HL-60 (cell line): ENCODE data around the gene LSAMP.

Experiments used
- POLR2AphosphoS5 ChIP-seq: IDR thresholded peaks from 2 replicates; pipeline ENCODE4 v1.6.1; 2012; ENCODE audit warnings: low read depth
- SPI1 ChIP-seq: IDR thresholded peaks from 2 replicates; pipeline ENCODE4 v1.6.1; 2012; ENCODE audit warnings: low read depth, mild to moderate bottlenecking, borderline replicate concordance
- TF ChIP-seq, protein P1 (sequence below): IDR thresholded peaks from one replicate; pipeline ENCODE4 v1.5.1; 2011; ENCODE audit warnings: low read length, control low read depth, inconsistent platforms; ENCODE audit not compliant: insufficient read depth

DNA sequence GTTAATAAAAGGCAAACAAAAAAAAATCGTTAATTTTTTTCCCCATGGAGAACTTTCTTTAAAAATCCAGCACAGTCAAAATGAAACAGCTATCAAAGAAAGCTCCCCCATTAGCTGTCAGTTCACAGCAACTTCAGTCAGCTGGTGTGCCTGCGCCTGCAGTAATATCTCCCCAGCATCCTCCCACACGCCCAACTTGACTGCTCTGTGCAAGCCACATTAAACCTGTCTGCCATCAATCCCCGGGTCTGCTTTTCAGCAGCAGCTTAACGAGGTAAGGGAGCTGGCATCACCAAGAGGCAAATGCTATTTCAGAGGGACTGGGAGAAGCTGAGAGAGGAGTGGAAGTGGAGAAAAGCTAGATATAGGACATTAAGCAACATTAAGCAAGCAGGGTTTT lies 484.5 kb downstream of the LSAMP start:
- TF ChIP-seq, protein P1, sequence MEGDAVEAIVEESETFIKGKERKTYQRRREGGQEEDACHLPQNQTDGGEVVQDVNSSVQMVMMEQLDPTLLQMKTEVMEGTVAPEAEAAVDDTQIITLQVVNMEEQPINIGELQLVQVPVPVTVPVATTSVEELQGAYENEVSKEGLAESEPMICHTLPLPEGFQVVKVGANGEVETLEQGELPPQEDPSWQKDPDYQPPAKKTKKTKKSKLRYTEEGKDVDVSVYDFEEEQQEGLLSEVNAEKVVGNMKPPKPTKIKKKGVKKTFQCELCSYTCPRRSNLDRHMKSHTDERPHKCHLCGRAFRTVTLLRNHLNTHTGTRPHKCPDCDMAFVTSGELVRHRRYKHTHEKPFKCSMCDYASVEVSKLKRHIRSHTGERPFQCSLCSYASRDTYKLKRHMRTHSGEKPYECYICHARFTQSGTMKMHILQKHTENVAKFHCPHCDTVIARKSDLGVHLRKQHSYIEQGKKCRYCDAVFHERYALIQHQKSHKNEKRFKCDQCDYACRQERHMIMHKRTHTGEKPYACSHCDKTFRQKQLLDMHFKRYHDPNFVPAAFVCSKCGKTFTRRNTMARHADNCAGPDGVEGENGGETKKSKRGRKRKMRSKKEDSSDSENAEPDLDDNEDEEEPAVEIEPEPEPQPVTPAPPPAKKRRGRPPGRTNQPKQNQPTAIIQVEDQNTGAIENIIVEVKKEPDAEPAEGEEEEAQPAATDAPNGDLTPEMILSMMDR, result no peak
- TF ChIP-seq POLR2AphosphoS5, result no peak
- TF ChIP-seq SPI1, result no peak
